GM21367 (cell line): Measurements from ENCODE around the gene NUDT4.
"Not testable (repeated sequence)": the region's sequence is repeated elsewhere in the genome, so short reads cannot be mapped to it uniquely, and the experiment has no call there.

Experiments
- ATAC-seq: cut with Tn5 transposase; IDR thresholded peaks from one replicate; pipeline ENCODE4 v1.9.1; 2021; ENCODE audit not compliant: unreplicated experiment

NUDT4 gene

GRCh38 chr12:93399183-93399863 is 21.6 kb downstream of the NUDT4 start:
- ATAC-seq: peak; percentile 91

GRCh38 chr12:93402333-93403311 is 24.9 kb downstream of the NUDT4 start:
- no peak for ATAC-seq

- no peak for ATAC-seq
Measured at GRCh38 chr12:93403988-93404803, 26.5 kb downstream of the NUDT4 start.

GRCh38 chr12:93404961-93405849 is 27.5 kb downstream of the NUDT4 start:
- no peak for ATAC-seq

- no peak for ATAC-seq
Measured at GRCh38 chr12:93407054-93407962, 29.6 kb downstream of the NUDT4 start.

GRCh38 chr12:93407963-93408283 is 30.2 kb downstream of the NUDT4 start:
- ATAC-seq: no peak

GRCh38 chr12:93408813-93409212 is 31.1 kb downstream of the NUDT4 start:
- no peak for ATAC-seq

- ATAC-seq: not testable (repeated sequence)
Measured at GRCh38 chr12:93409343-93410187, 31.8 kb downstream of the NUDT4 start.

GRCh38 chr12:93411060-93411459 is 33.3 kb downstream of the NUDT4 start:
- ATAC-seq: not testable (repeated sequence)

GRCh38 chr12:93412396-93412795 is 34.7 kb downstream of the NUDT4 start:
- ATAC-seq: not testable (repeated sequence)

GRCh38 chr12:93413064-93413463 is 35.3 kb downstream of the NUDT4 start:
- no peak for ATAC-seq

- ATAC-seq: no peak
Measured at GRCh38 chr12:93415723-93416464, 38.2 kb downstream of the NUDT4 start.

- ATAC-seq: no peak
Measured at GRCh38 chr12:93417967-93418480, 40.3 kb downstream of the NUDT4 start.

- ATAC-seq: no peak
Measured at GRCh38 chr12:93419388-93420034, 41.8 kb downstream of the NUDT4 start.

- no peak for ATAC-seq
Measured at GRCh38 chr12:93422050-93422449, 44.3 kb downstream of the NUDT4 start.

- no peak for ATAC-seq
Measured at GRCh38 chr12:93425736-93426411, 48.1 kb downstream of the NUDT4 start.
